SJCRH30 (cell line): ENCODE results near the gene NEDD4L. TPM values are rescaled to one million over a fixed set of nuclear protein-coding genes. Genes with fewer than 3 reads are reported as not detected.
A peak's percentile ranks its signal among the peaks of the same experiment; 100 is the strongest.

Experiments used
- DNase-seq, 2 experiments: peaks; one replicate each; pipeline ENCODE4 v3.0.0-alpha.2; 2015 to 2020
- H3K27ac ChIP-seq: fragments of 250-450 bp; sonication (Bioruptor Pico); 2 replicates; pipeline ENCODE4 v1.5.1; 2020; ENCODE audit warnings: mild to moderate bottlenecking, moderate library complexity
- H3K27me3 ChIP-seq: fragments of 250-450 bp; sonication (Bioruptor Pico); 2 replicates; pipeline ENCODE4 v1.5.1; 2020; ENCODE audit warnings: mild to moderate bottlenecking, moderate library complexity
- H3K36me3 ChIP-seq: fragments of 250-450 bp; sonication (Bioruptor Pico); 2 replicates; pipeline ENCODE4 v1.5.1; 2020; ENCODE audit warnings: mild to moderate bottlenecking, moderate library complexity
- H3K4me1 ChIP-seq: fragments of 250-450 bp; sonication (Bioruptor Pico); 2 replicates; pipeline ENCODE4 v1.5.1; 2020; ENCODE audit warnings: mild to moderate bottlenecking, moderate library complexity
- H3K4me3 ChIP-seq: fragments of 250-450 bp; sonication (Bioruptor Pico); 2 replicates; pipeline ENCODE4 v1.5.1; 2020; ENCODE audit warnings: mild to moderate bottlenecking, moderate library complexity
- H3K9me3 ChIP-seq: fragments of 250-450 bp; sonication (Bioruptor Pico); replicated peaks from 2 replicates; pipeline ENCODE4 v1.5.1; 2020; ENCODE audit warnings: mild to moderate bottlenecking, moderate library complexity
- total RNA-seq: library from RNA; depleted of rRNA; stranded (reverse); fragments of >200 nt; shearing (Covaris generic); gene quantifications from 2 replicates; pipeline ENCODE4 v1.2.3, GENCODE V29; 2014

NEDD4L gene
- total RNA-seq, 1 experiment from 2014 or later = 29.3 TPM

DNA sequence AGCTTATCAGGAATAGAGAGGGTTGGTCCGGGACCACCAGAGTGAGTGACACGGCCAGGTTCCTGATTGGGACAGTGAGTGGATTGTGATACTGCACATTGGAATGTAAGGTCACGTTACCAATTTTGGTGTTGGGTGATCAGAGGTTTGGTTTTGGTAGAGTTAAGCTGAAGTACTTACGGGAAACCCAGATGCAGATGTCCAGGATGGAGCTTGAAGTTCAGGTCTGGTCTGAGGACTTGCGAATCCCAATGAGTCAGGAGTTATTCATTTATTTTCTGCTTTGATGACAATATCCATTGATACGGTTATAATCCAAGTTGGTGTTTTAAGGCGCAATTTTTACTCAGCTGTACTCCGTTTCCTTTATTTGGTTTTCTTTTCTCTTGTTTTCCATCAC is 311.2 kb downstream of the NEDD4L start:
- Histone ChIP-seq H3K4me3 (no peak overlapping the region), H3K36me3 (no peaks in the 10 kb centered on the region), H3K4me1 (no peaks in the 10 kb centered on the region), H3K27me3 (no peaks in the 10 kb centered on the region), H3K9me3 (no peaks in the 10 kb centered on the region), H3K27ac (no peak overlapping the region)
- peak in 1 of 2 experiments; percentile 16 for DNase-seq

DNA sequence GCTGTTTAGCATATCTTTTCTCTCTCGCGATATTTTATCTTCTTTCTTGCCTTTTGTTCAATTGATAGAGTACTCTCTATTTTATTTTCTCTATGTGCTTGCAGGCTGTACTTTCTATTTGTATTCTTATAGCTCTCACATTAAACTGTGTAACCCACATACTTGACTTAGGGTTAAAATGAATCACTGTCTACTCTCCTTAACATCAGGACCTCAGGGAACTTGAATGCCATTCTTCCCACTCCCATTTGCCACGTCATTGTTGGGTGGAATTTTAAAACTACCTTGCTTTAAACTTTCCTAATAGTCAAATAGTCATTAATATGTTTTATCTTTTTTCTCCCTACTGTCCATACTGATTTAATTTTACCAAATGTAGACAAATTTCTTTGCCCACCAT is 315.2 kb downstream of the NEDD4L start:
- Histone ChIP-seq H3K4me1 (no peaks in the 10 kb centered on the region), H3K36me3 (no peaks in the 10 kb centered on the region; the same call in 1 of the 2 replicates), H3K9me3 (no peaks in the 10 kb centered on the region), H3K27me3 (no peaks in the 10 kb centered on the region), H3K4me3 (no peak overlapping the region), H3K27ac (no peak overlapping the region)
- no peak for DNase-seq

DNA sequence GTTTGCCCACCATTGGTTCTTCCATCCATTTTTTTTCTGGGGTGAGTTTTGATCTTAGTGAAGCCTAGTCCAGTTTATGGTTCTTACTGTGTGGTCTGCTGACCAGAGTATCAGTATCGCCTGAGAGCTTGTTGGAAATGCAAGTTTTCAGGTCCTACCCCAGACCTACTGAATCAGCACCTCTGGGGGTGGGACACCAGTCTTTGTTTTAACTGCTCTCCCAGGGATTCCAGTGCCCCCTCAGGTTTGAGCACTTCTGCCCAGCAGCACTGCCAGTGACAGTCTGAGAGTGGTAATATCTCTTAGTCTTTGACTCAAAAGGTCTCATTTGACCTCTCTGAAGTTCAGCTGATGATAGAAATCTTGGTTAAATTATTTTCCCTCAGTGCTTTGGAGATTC is 315.6 kb downstream of the NEDD4L start:
- no peak for DNase-seq
- no peaks in the 10 kb centered on the region for H3K4me1 ChIP-seq

DNA sequence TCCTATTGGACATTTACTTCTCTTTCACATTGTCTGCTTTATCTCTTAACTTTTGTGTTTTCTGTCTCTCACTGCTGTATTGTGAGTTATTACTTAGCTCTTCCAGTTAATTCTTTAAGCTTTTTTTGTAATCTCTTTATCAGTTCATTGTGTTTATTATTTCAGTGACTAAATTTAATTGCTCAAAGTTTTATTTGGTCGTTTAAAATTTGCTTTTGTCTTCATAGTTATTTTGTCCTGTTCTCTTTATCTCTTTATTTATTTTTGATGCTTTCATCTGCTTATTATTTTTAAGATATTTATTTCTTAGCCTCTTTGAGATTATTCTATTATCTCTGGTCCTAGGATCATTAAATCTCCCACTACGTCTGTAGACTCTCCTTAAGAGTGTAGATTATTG is 316.3 kb downstream of the NEDD4L start:
- H3K36me3 ChIP-seq = no peaks in the 10 kb centered on the region; the same call in 1 of the 2 replicates
- no peak for DNase-seq
- no peaks in the 10 kb centered on the region for H3K9me3 ChIP-seq
- no peaks in the 10 kb centered on the region for H3K4me1 ChIP-seq
- H3K4me3 ChIP-seq = no peak overlapping the region
- no peak overlapping the region for H3K27ac ChIP-seq
- no peaks in the 10 kb centered on the region for H3K27me3 ChIP-seq

More for the DNA sequence above, 315.6 kb downstream of the NEDD4L start:
- no peaks in the 10 kb centered on the region for H3K27me3 ChIP-seq
- H3K4me3 ChIP-seq = no peak overlapping the region
- no peaks in the 10 kb centered on the region; the same call in 1 of the 2 replicates for H3K36me3 ChIP-seq
- H3K9me3 ChIP-seq = no peaks in the 10 kb centered on the region
- H3K27ac ChIP-seq = no peak overlapping the region

DNA sequence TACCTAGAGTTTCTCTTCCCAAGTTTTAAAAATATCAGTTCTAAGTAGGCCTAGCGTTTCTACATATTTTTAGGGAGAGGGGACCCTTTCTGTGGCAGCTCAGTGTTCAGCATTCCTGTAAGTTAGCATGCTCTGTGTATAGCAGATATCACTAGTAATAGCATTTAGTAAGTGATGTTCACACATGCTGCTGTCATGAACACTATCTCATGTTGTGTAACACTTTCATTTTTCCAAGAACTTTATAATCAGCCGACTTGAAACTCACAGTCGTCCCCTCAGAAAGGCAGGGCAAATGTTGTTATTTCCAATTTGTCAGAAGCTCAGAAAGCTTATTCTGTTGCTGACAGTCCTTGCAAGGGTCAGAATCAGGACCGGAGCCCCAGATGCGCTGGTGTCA is 317.2 kb downstream of the NEDD4L start:
- Histone ChIP-seq H3K36me3 (peaks cover 5% of the 10 kb centered on the region; the same call in 1 of the 2 replicates), H3K9me3 (no peaks in the 10 kb centered on the region), H3K27me3 (no peaks in the 10 kb centered on the region), H3K4me3 (no peak overlapping the region), H3K27ac (no peak overlapping the region), H3K4me1 (no peaks in the 10 kb centered on the region)
- DNase-seq = no peak

DNA sequence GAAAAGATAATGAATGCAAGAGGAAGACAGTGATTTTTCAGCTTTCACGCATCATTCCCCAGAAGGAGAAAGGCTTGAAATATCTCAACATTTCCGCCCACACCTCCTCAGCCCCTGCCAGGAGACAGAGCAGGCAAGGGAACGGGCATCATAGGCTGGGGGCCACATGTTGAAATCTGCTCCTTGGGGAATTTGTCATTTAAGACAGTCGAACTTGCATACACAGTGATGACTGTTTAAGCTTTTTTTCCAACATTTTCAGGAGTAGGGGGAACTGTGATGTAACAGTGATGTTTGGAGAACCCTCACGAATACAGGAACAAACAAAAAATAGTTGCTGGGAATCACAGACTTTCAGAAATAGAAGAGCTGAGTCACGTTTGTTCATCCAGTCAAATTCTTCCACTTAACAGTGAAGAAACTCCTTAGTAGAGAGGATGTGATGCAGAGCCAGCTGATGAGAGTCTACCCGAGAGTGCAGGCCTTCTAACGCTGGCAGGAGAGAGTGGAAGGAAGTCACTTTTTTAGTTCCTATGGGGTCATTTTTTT is 318.1 kb downstream of the NEDD4L start:
- Histone ChIP-seq H3K4me3 (no peak overlapping the region), H3K27ac (no peak overlapping the region), H3K9me3 (no peaks in the 10 kb centered on the region), H3K36me3 (peaks cover 6% of the 10 kb centered on the region; the same call in 1 of the 2 replicates), H3K4me1 (no peaks in the 10 kb centered on the region), H3K27me3 (no peaks in the 10 kb centered on the region)
- no peak for DNase-seq

DNA sequence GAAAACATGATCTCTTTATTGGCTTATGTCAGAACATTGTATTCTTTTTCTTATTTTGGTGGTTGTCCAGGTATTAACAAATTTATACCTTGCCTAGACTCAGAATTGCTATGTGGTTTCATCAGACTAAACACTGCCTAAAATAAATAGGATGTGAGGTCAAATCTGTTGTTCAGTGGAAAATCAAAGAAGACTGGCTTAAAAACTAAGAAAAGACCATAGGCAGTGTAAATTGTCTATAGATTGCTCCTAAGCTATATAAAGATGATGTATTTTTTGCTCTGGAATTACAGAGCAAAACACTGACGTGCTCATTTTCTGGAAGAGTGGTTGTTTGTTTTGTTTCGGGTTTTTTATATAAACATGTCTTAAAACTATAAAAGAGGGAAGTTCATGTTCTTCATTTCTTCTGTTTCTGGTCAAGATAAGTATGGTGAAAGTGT is 318.8 kb downstream of the NEDD4L start:
- Histone ChIP-seq H3K36me3 (peaks cover 6% of the 10 kb centered on the region; the same call in 1 of the 2 replicates), H3K27ac (no peak overlapping the region), H3K4me1 (no peaks in the 10 kb centered on the region), H3K9me3 (no peaks in the 10 kb centered on the region), H3K4me3 (no peak overlapping the region), H3K27me3 (no peaks in the 10 kb centered on the region)
- no peak for DNase-seq

DNA sequence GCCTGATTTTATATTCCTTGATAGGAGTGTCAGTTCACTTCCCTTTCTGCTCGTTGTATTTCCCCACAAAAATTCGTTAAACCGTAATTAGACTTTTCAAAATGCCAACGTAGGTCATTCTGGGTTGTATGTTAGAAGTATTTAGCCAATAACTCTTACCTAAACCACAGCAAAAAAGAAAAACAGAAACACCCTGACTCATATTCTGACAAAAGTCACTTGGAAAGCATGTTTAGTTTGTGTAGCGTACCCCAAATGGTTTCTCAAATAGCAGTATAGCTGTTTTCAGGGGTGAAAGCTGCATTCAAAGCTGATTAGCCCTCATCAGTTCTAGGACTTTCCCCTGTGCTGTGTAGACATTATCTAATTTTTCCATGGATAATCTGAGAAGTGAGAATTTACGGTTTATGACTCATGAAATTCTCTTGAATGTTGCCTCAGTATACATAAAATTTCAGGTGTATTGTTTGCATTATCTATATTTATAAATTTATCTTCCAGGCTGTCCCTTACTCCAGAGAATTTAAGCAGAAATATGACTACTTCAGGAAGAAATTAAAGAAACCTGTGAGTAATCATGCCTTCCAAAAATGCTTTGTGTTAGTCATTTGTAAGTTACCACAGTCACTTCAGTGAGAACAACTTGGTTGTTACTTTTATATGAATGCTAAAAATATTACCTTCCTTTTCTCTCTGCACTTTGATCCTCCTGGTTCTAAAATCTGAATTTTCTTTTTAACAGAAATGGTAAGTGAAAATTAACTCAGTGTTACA is 319.9 kb downstream of the NEDD4L start:
- Histone ChIP-seq H3K27me3 (no peaks in the 10 kb centered on the region), H3K9me3 (no peaks in the 10 kb centered on the region), H3K4me1 (no peaks in the 10 kb centered on the region), H3K27ac (no peak overlapping the region), H3K36me3 (peaks cover 6% of the 10 kb centered on the region; the same call in 1 of the 2 replicates), H3K4me3 (no peak overlapping the region)
- no peak for DNase-seq

DNA sequence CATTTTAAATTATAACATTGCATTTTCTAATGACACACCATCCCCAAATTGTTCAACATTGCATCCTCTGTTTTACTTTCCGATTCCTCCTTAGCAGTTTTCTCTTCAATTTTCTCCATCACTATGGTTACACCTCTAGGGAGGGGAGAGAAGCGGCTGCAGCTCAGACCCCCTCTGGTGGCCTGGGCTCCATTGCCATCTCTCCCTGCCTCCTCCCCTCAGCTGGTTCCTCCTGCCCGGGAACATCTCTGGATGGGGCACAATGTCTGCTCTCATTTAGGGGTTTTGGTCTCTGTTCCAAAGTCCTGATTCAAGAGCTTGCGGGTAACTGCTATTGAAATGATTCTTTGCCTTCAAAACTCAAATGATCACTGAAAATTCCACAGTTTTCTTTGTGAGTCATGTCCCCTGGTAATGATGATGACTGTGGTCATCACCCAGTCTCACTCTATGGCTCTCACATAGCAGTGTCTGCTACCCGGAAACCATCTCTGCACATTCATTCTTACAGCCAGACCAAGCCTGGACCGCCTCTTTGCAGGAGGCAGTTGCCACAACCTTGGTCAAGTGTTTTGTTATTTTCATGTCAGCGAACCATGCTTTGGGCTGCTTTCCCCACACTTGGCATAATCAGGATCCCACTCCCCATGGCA is 321.0 kb downstream of the NEDD4L start:
- Histone ChIP-seq H3K36me3 (peaks cover 6% of the 10 kb centered on the region; the same call in 1 of the 2 replicates), H3K27ac (no peak overlapping the region), H3K4me3 (no peak overlapping the region), H3K4me1 (no peaks in the 10 kb centered on the region), H3K27me3 (no peaks in the 10 kb centered on the region), H3K9me3 (no peaks in the 10 kb centered on the region)
- no peak for DNase-seq

DNA sequence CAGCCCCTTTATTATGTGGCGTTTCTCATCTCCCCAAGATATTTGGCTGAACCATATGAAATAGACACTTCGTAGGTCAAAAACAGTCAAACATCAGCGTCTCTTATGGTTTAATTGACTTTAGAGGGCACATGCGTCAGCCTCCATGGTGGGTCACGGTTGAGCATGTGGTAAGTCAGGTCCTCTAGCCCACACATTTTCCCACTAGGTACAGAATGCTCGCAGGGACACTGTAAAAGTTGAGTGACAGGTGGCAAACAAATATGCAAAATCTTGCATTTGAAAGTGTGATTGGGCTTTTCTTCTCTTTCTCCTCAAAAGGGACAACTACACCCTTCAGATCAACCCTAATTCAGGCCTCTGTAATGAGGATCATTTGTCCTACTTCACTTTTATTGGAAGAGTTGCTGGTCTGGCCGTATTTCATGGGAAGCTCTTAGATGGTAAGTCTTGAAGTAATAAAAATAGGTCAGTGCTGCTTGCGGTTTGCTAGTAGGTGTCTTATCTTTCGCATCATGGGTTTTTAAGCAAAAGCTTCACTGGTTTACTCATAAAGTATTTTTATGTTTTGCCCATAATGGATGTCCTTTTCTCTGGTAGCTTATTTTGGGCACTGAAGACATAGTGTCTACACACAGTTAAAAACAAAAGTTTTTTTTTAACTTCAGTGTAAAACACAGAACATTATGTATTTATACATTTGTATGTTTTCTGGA is 323.6 kb downstream of the NEDD4L start:
- H3K4me1 ChIP-seq = no peaks in the 10 kb centered on the region
- no peak overlapping the region for H3K4me3 ChIP-seq
- no peak for DNase-seq
- no peaks in the 10 kb centered on the region for H3K27me3 ChIP-seq
- no peaks in the 10 kb centered on the region for H3K9me3 ChIP-seq
- no peak overlapping the region for H3K27ac ChIP-seq
- H3K36me3 ChIP-seq = peaks cover 6% of the 10 kb centered on the region; the same call in 1 of the 2 replicates

DNA sequence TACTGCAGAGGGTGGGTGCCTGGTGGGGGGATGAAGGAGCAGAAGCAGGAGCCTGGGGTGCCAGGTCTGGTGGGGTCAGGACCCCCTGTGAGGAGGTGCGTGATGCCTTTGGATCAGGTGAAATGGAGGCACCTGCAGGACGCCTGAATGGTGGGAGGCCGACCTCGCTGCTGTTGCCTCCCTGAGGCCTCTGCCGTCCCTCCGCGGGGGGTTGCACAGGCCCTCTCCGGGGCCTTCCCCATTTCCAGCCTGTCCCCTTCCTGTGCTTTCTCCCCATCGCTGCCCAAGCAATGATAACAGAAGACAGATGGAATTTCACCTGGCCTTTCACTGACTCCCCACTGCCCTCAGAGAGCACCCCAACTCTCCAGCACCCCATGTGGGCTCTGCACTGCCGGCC is 325.6 kb downstream of the NEDD4L start:
- Histone ChIP-seq H3K27me3 (no peaks in the 10 kb centered on the region), H3K4me3 (no peak overlapping the region), H3K27ac (no peak overlapping the region), H3K36me3 (peaks cover 15% of the 10 kb centered on the region; the same call in 1 of the 2 replicates), H3K9me3 (no peaks in the 10 kb centered on the region), H3K4me1 (no peaks in the 10 kb centered on the region)
- no peak for DNase-seq

DNA sequence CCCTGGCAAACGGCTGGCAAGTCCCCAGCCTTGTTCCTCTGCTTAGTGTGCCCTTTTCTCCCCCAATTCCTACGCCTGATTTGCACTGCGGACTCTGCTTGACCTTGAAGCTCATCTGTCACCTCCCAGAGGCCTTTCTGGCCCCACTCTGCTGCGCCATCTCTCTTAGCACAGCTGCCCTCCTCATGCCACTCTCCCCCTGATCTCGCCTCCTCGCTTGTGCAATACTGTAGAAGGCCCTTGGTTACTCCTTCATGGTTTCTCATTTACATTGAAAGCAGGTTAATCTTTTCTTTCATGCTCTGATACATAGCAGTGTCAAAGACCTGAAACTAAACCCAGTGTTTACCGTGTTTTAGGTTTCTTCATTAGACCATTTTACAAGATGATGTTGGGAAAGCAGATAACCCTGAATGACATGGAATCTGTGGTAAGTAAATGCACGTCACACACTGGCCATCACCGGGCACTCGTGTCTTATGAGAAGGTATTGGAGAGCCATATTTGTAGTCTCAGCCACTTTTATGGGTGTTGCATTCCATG is 326.1 kb downstream of the NEDD4L start:
- H3K4me3 ChIP-seq = no peak overlapping the region
- H3K9me3 ChIP-seq = no peaks in the 10 kb centered on the region
- H3K27ac ChIP-seq = no peak overlapping the region
- no peaks in the 10 kb centered on the region for H3K27me3 ChIP-seq
- DNase-seq = no peak
- H3K4me1 ChIP-seq = no peaks in the 10 kb centered on the region
- H3K36me3 ChIP-seq = peaks cover 18% of the 10 kb centered on the region; the same call in 1 of the 2 replicates

DNA sequence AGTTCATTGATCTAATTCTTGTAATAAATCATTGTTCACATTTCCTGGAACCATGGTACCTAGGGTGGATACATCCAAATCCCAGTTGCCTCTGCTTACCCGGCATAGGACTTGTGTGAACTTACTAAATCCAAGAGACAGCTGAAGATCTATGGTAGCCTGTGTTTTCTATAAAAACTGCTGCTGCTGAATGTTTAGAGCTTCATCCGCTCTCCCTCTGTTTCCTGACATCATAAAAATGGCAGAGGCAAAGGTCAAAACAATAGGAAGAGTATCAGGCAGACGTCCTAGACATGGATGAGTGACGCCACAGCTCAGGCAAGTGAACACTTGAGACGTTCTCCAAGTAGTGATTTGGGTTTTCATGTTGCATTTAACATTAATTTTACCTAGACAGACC is 326.6 kb downstream of the NEDD4L start:
- no peaks in the 10 kb centered on the region for H3K9me3 ChIP-seq
- H3K4me1 ChIP-seq = no peaks in the 10 kb centered on the region
- no peak overlapping the region for H3K4me3 ChIP-seq
- H3K27me3 ChIP-seq = no peaks in the 10 kb centered on the region
- no peak overlapping the region for H3K27ac ChIP-seq
- H3K36me3 ChIP-seq = peaks cover 18% of the 10 kb centered on the region; the same call in 1 of the 2 replicates
- no peak for DNase-seq

DNA sequence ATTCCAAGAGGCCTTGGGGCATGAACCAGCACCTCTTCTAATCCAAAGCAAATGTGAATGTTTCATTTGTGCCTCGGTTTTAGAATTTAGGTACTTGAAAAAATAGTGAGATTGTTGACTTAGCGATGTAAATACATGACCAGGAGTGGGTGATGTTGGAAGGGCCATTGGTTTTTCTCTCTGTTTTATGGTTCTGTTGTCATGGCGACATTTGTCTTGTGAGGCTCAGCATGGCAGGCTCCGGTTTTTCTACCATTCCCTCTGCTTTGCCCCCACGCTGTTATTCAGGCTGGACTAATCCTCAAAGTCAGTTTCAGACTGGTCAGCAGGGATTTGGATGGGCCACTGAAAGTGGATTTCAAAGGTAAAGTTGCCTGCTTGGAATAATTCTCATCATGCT is 329.5 kb downstream of the NEDD4L start:
- H3K9me3 ChIP-seq = no peaks in the 10 kb centered on the region
- H3K4me3 ChIP-seq = no peak overlapping the region
- H3K36me3 ChIP-seq = peaks cover 19% of the 10 kb centered on the region
- no peaks in the 10 kb centered on the region for H3K27me3 ChIP-seq
- H3K27ac ChIP-seq = no peak overlapping the region
- DNase-seq = no peak
- H3K4me1 ChIP-seq = no peaks in the 10 kb centered on the region
